GM19463 (cell line): ENCODE data around the gene CALN1.

Experiments
- ATAC-seq: cut with Tn5 transposase; IDR thresholded peaks from one replicate; pipeline ENCODE4 v1.9.1; 2021; ENCODE audit warnings: mild to moderate bottlenecking, moderate library complexity; ENCODE audit not compliant: unreplicated experiment

Gene CALN1

DNA sequence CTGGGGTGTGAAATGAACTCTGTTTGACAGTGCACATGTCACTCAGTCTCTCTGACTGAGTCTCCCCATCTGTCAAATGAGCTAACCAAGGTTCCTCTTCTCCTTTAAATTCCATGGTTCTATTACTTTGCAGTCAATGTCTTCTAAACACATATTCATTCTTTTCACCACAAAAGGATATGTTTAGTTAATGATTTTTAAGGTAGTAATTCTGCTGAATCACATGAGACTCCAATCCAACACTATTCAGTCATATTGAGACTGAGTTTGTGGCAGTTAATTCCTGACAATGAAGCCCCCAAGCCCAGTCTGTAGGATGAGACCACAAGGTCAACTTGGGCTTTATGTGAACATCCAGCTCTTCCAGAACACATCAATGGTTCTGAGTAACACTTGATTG lies 85.3 kb downstream of the CALN1 start:
- no peak for ATAC-seq

DNA sequence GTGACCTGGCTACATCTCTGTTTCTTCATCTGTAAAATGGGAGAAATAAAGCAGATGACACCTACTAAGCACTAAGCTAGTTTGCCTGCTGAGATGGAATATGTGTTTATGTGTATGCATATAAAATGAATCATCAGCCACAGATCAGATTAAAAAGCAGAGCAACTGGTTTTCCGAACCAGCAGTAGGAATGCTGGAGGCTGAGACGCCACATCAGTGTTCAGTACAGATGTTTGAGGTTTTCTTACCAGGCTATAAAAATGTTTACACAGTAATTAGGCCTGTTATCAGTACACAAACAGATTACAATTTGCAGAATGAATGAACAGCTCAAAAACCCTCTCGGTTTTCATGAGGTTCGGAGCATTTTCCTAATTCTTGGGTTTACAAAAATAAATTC lies 85.8 kb downstream of the CALN1 start:
- no peak for ATAC-seq

DNA sequence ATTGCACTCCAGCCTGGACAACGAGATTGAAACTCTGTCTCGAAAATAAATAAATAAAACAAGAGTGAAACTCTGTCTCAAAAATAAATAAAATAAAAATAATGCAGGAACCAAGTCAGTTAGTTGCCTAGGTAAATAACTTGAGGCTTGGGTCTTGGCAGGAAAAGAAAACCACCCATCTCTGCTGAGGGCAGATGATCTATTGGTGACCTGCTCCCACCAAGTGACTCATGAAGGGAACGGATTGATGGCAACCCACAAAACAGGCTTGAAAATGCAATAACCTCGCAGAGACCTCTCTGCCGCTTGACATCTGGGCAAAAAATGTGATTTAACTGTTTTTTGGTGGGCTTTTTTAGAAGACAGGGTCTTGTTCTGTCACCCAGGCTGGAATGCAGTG lies 86.6 kb downstream of the CALN1 start:
- ATAC-seq = no peak

DNA sequence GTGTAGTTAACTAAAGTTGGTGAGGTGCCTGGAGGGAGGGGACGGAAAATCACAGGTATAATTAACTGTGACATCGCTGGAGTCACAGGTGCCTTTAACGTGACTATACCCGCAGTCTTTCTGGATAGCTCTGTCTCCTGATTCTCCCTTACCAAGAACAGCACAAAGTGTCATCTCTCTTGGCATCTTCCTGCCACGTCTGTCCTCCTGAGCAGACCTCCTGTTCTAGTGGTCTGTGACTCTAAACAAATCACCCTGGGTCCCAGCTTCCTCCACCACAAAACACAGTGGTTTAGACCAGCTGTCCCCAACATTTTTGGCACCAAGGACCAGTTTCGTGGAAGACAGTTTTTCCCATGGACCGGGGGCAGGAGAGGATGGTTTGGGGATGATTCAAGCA lies 90.5 kb downstream of the CALN1 start:
- no peak for ATAC-seq

DNA sequence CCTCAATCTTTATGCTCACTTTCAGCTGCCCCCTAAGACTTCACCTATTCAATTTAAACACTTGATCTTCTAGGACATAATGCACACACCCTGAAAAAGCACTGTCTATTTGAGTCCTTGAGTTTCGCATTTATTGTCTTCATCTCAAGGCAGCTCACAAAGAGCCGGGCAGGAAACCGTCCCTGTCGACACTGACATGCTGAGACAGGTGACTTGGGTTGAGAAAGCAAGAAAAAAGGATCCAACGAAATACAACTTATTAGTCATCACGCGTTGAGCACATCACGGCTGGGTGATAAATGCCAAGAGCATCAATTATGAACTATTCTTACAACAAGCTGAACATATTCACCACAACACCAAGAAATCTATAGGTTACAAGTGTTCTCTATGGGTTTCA lies 91.1 kb downstream of the CALN1 start:
- ATAC-seq = no peak

DNA sequence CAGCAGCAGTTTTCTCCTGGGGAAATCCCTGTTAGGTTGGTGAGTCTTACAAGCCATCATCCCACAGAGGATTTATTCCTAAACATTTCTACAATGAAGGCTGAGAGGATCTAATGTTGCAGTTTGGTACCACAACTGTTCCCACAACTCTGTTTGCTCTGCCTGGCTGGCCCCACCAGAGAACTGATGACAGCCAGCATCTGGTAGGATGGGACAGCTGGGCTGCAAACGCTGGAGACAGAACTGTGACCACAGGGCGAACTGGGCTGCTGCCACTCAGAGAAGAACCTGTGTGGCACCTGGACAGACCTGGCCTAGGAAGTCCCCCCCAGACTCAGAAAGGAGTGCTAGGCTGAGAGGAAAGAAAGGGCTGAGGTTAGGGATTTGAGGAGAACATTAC lies 94.8 kb downstream of the CALN1 start:
- ATAC-seq = no peak

DNA sequence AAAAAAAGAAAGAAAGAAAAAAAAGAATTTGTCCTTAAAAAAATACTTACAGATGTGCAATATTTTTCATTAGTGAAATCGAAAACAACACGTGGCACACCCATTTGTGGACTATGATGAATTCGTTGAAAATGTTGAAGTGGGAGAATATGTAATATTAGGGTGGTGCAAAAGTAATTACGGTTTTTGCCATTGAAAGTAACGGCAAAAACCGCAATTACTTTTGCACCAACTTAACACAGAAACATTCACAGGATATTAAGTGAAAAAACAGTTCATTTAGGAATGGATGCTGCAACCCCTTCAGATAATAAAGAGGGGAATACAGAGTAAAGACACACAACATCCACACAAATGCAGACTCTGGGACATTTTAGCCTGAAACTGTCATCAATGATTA lies 96.0 kb downstream of the CALN1 start:
- ATAC-seq = no peak

DNA sequence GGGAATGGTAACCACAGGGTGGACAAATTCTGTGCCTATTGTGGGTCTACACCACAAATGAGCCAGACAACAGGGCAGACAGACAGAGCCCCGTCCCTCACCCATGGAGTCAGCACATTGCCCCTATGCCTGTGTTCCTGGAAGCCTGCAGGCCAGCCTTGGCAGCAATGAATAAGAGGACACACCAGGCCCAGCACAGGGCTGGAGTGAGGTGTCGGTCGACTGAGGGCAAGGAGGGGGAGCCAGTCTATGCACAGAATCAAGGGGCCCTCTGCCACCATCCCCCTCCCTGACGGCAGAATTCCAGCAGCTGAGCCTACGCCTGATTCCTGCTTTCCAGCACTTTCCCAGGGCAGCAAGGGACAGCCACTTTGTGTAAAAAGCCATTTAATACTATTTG lies 98.2 kb downstream of the CALN1 start:
- ATAC-seq = no peak

DNA sequence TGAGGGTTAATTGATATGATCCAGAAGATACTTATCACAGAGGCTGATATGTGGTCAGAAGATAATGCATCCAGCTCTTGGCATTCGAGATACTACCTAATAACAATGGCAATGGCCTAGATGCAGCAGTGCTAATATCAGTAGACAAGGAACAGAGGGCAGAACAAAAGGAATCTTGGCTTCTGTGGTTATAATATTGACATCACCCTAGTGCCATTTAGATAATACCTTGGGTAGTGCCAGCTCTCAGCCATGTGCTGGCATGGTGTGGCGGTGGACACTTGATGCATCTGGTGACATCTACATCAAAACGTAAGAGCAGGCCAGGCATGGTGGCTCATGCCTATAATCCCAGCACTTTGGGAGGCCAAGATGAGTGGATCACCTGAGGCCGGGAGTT lies 101.8 kb downstream of the CALN1 start:
- no peak for ATAC-seq

DNA sequence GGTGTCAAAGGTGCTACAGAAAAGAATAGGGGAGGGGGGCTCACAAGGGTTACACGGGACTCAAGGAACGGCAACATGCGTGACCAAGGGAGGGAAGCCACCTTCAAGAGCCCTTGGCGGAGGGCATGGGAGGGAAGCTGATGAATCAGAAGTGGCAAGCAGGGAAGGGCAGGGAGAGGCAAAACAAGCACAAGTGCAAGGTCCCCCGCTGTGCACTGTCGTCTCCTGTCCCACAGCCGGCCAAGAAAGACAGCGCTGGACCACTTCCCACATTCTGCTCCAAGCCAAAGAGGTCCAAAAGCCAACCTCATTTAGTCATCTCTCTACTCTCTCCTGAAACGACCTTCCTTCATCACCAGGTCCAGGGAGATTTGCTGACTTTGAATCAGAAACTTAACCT lies 102.7 kb downstream of the CALN1 start:
- ATAC-seq = no peak

DNA sequence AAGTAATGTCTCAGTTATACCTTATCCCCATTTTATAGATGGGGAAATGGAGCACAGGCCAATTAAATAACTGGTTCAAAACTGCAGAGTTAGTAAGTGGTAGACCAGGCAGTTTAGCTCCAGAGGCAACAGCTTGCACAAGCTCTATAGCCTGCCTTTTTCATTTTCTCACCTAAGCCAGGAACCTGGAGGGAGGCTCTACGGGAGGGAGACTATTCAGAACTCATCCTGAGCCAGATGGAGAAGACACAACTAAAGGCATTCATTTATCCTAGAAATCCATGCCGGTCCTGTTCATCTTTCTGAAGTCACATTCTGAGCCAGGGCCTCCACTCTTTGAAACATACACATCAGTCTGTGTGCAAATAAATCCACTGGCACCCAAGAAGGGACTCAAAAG lies 103.2 kb downstream of the CALN1 start:
- ATAC-seq = no peak

DNA sequence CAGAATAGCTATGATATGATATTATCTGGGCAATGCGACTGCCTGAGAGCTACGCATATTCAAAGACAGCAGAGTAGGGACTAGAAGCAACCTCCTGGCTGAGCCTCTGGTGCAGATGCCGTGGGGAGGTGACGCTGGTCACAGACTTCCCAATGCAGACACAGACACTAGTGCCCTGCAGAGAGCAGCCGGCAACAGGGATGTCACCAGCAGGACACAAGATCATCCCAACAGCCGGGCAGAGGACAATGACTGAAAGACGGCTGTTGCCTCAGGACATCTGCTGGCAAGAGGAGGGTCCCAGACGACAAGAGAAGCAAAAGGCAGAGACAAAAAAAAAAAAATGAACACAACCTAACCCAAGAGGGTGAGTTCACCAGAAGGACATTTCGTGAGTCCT lies 104.6 kb downstream of the CALN1 start:
- ATAC-seq = no peak

DNA sequence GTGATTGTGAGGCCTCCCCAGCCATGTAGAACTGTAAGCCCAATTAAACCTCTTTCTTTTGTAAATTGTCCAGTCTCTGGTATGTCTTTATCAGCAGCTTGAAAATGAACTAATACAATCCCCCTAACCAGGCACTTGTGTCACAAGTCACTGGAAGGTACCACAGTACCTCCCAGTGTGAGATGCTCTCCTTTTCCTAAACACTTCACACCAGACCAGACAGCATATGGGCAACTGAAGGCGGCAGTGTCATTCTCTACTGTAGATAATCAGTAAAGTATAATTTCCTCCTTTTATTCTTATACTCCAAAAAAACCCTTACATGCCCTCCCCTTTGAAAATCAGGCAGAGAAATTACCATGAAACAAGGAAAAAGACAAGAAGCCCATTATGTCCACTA lies 113.2 kb downstream of the CALN1 start:
- ATAC-seq = no peak

DNA sequence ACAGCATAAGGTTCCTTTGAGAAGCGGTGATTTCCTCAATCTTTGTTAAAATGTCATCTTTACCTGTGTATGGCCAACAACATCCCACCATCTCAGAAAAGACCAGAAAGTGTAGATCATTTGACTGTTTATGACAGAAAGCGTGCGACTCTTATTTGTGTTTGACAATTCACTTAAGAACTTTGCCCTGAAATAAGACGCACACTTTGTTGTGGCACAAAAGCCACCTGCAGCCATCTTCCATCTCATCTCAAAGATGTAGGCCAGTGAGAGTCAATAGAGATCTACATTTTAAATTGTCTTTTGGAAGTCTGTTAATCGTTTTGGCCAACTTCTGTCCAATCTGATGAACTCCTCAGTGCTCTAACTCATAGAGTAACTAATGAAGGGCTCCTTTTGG lies 114.0 kb downstream of the CALN1 start:
- ATAC-seq = no peak

DNA sequence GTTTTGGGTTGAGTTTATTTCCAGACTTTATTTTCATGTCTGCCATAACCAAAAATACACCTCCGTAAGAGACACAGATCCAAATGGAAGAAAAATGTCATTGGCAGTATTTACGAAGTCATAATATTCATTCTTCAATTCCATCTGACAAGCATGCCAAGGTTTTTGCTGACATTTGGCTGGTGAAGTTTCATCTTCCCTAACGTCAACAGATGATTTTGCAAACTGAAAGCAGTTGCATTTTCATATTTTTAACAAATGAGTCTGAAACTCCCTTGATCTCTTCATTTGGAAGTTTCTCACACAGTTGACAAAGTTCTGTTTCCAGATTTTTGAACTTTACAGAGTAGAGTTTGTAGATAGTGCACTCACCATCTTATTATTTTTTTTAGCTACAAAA lies 114.5 kb downstream of the CALN1 start:
- ATAC-seq = no peak

DNA sequence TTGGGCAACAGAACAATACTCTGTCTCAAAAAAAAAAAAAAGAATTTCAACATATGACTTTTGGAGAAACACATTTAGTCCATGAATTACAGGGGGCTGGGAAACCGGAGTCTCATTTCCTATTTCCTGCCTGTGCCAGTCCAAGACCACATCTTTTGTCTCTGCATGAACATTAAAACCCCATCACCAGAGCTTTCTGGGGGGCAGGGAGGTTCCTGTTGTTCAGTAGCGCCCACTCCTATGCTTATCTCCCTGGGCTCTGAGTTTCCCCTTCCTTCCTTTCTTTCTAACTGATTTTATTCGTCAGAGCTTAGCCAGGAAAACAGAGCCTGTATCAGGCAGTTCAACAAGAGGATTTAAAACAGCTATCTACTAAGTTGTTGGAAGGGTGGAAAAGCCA lies 119.3 kb downstream of the CALN1 start:
- ATAC-seq = no peak

DNA sequence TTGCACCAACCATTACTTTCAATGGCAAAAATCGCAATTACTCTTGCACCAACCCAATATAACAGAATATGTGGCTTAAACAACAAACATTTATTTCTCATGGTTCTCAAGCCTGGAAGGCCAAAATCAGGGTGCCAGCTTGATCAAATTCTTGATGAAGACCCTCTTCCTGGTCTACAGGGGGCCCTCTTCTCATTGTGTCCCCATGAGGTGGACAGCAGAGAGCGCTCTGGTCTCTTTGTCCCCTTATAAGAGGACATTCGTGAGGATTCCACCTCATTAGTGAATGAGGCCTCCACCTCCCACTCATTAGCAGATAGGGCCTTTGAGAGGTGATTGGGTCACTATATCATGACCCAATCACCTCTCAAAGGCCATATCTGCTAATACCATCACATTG lies 120.0 kb downstream of the CALN1 start:
- ATAC-seq = no peak

DNA sequence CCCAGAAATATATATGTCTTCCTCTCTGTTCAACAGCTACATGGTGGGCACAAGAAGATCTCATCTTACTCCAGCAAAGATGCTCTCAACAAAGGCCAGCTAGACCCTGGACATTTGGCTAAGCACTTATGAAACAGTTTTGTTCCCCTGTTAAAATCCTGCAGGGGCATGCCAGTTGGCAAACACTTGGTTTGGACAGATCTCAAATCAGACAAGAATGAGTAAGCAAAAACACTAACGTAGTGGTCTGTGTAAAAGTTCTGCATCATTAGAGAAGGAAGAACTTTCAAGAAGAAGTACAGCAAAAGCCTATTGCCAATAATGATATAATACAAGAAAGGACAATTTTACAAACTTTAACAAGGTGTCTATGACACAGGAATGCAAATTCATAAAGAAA lies 125.6 kb downstream of the CALN1 start:
- ATAC-seq = no peak

DNA sequence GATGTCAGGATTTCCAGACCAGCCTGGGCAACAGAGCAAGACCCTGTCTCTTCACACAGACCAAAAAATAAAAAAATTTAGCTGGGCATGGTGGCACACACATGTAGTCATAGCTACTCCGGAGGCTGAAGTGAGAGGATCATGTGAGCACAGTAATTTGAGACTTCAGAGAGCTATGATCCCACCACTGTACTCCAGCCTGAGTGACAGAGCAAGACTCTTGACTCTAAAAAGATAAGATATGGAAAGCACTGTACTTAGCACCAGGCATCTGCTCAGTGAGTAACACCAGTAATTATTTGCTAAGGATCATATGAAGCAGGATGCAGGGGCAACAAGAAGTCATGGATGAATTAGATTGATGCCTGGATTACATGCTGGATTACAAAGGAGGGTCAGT lies 128.8 kb downstream of the CALN1 start:
- no peak for ATAC-seq

DNA sequence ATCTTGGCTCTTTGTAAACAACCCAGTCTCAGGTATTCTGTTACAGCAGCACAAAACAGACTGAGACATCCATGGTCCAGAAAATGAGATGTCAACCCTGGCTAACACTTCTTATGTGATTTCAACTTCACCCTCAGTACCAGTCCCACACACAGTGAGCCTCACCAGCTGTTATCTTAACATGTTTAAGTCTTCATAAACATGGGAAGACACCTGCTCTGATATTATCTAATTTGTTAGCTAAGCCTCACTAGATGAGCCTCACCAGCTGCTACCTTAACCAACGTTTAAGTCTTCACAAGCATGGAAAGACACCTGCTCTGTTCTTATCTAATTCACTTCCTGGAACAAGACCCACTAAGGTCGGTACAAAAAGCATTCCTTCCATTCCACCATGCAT lies 130.8 kb downstream of the CALN1 start:
- no peak for ATAC-seq

DNA sequence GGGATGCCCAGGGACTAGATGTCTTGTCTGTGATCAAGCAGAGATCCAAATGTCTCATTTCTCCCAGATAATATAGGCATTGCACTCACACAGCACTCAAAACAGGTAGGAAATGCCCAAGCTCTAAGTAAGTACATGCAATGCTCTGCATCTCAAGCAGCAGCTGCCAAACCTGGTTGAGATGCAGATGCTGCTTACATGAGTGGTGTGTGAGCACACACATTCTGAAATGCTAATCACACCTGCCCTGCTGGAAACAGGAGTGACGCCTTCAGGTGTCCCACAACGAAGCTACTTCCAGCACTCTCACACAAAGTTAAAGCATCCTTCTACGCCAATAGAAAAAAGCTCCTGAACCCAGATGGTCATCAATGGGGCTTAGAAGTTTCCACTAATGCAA lies 132.9 kb downstream of the CALN1 start:
- no peak for ATAC-seq

DNA sequence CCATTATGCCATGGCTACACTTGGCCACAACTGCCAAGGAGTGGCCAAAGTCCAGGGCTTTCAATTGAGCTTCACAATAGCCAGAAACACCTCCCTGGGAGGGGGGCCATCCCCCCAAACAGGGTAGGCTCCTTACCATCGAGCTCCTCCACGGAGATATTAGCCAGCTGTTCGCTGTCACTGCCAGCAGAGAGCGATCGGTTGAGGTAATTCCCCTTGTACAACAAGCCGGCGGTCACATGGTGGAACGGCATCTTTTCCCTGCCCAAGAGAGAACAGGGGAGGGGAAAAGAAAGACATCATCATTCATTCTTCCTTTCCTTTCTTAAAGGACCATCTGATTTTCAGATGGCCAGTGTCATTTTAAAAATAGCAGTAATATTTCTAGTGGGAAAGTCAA lies 133.6 kb downstream of the CALN1 start:
- ATAC-seq = no peak

DNA sequence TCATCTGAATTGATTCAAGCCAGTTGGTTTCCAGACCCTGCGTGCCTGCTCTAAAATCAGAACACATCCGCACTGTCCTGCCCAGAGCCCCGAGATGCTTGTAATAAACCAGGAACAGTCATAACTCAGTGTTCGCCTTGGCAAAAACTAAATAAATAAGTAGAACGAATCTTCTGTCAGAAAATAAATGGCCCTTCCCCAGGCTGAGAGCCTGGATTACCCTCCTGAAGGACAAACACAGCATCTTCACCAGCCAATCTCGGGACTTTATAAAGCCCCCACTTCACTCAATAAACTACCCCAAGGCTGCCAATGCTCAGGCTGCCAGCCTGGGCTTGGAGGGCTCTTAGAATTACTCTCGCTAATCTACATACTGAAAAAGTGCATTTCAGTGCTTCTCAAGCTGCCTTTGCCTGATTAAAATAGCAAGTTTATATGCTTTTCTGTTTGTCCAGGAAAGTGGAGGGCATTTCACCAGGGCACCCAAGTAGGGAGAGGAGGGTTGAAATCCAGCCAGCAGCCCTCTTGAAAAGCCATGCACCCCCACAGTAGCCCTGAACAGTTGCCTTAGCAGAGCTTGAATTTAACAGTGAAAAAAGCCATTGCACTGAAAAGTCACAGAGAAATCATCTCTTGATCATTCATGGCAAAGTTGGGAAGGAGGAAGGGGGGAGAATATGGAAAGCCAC lies 136.6 kb downstream of the CALN1 start:
- no peak for ATAC-seq

DNA sequence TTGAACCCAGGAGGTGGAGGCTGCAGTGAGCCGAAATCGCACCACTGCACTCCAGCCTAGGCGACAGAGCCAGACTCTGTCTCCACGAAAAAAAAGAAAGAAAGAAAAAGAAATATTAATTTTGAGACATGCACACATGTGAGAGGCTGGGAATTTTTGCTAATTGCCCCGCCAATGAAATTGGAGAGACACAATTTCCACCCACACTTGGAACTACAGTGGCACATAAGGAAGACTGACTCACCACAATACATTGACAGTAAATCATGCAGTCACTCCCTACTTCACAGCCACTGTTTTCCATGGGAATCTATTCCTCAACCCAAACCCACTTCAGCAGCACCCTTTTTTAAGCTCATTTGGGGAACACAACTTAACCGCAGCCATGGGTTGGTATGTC lies 139.7 kb downstream of the CALN1 start:
- no peak for ATAC-seq
